GM23248 (cell line): Measurements from ENCODE around the gene CFAP299.

Experiments
- EZH2 ChIP-seq: fragments of 200-600 bp; sonication (generic); IDR thresholded peaks from 2 replicates; pipeline ENCODE4 v1.6.1; 2018; ENCODE audit warnings: antibody characterized with exemption, mild to moderate bottlenecking; ENCODE audit not compliant: insufficient read depth, poor library complexity, severe bottlenecking
- EZH2phosphoT487 ChIP-seq: fragments of 200-600 bp; sonication (generic); IDR thresholded peaks from 2 replicates; pipeline ENCODE4 v1.6.1; 2018; ENCODE audit warnings: antibody characterized with exemption, moderate library complexity, mild to moderate bottlenecking, low read depth; ENCODE audit not compliant: insufficient read depth

DNA sequence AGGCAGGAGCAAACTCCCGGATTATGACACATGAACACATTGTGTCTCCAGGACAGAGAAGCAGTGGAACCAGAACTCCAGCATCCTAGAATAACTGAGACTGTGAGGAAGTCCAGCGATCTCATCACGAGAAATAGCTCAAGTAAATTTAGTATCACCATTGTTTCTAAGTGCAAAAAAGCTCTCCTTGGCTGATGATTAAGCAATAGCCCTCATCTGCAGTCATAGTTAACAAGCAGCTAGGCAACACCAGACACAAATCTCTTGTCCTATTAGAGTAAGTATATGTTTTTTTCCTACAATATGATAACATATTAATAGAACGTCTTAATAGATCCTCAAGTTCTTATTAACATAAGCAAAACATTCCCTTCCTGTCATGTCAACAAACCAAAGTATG lies 2.4 kb upstream of the CFAP299 start:
- TF ChIP-seq EZH2 = no peak
- no peak for TF ChIP-seq EZH2phosphoT487
